Right atrium auricular region (tissue), 2 donors: ENCODE results near the gene MRI1. TPM values are rescaled to one million over a fixed set of nuclear protein-coding genes. Genes with fewer than 3 reads are reported as not detected.

Source experiments
- DNase-seq: peaks from one replicate; pipeline ENCODE4 v3.0.0-alpha.2; 2019; ENCODE audit warnings: low spot score
- H3K27ac ChIP-seq, 2 donors: fragments of 200-600 bp; sonication (generic); 1 replicate in 1 of 2; 2 replicates in 1 of 2; pipeline ENCODE4 v1.5.1; 2016 to 2019
- H3K27me3 ChIP-seq, 2 donors: fragments of 200-600 bp; sonication (generic); one replicate each; pipeline versions ENCODE4 v1.5.1 to v1.6.0; 2017 to 2019
- H3K36me3 ChIP-seq: fragments of 200-600 bp; sonication (generic); one replicate; pipeline ENCODE4 v1.5.1; 2016
- H3K4me1 ChIP-seq, 2 donors: fragments of 200-600 bp; sonication (generic); one replicate each; pipeline versions ENCODE4 v1.5.1 to v1.6.0; 2017 to 2019
- H3K4me3 ChIP-seq, 2 donors: fragments of 200-600 bp; sonication (generic); 1 replicate in 1 of 2; 2 replicates in 1 of 2; pipeline ENCODE4 v1.5.1; 2017 to 2019; ENCODE audit warnings: mild to moderate bottlenecking in 1 of 2, moderate library complexity in 1 of 2
- H3K9me3 ChIP-seq, 2 donors: fragments of 200-600 bp; sonication (generic); one replicate each; pipeline ENCODE4 v1.5.1; 2019
- total RNA-seq, 2 donors: library from RNA; depleted of rRNA; stranded (reverse); fragments of >200 nt; gene quantifications; one replicate each; pipeline ENCODE4 v1.1.0, GENCODE V29; 2016
- TF ChIP-seq, protein P1 (sequence below), 2 donors: fragments of 200-600 bp; sonication (generic); IDR thresholded peaks; one replicate each; pipeline ENCODE4 v1.5.1; 2019; ENCODE audit warnings: antibody characterized with exemption in 2 of 2

The MRI1 gene
- total RNA-seq, 2 donors from 2014 or later = 18.2 to 19.4 TPM

DNA sequence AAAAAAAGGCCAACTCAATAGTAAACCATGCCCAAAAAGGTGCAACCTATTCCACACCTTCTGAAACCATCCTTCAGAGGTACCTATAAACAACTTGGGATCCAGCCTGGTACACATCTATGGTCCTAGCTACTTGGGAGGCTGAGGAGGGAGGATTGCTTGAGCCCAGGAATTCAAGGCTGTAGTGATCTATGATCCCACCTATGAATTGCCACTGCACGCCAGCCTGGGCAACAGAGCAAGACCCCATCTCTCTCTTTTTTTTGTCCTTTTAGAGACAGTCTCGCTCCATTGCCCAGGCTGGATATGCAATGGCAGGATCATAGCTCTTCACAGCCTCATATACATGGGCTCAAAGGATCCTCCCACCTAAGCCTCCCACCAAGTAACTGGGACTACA lies 57.0 kb downstream of the MRI1 start:
- no peak for DNase-seq
- H3K4me1 ChIP-seq = peaks cover 0 to 11% of the 10 kb centered on the region in 2 donors
- no peaks in the 10 kb centered on the region for H3K27me3 ChIP-seq
- no peak overlapping the region for H3K4me3 ChIP-seq
- peaks cover 10% of the 10 kb centered on the region for H3K36me3 ChIP-seq
- TF ChIP-seq, protein P1, sequence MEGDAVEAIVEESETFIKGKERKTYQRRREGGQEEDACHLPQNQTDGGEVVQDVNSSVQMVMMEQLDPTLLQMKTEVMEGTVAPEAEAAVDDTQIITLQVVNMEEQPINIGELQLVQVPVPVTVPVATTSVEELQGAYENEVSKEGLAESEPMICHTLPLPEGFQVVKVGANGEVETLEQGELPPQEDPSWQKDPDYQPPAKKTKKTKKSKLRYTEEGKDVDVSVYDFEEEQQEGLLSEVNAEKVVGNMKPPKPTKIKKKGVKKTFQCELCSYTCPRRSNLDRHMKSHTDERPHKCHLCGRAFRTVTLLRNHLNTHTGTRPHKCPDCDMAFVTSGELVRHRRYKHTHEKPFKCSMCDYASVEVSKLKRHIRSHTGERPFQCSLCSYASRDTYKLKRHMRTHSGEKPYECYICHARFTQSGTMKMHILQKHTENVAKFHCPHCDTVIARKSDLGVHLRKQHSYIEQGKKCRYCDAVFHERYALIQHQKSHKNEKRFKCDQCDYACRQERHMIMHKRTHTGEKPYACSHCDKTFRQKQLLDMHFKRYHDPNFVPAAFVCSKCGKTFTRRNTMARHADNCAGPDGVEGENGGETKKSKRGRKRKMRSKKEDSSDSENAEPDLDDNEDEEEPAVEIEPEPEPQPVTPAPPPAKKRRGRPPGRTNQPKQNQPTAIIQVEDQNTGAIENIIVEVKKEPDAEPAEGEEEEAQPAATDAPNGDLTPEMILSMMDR (IDR thresholded peaks at IDR 0.05) = no peak
- no peaks in the 10 kb centered on the region for H3K9me3 ChIP-seq
- H3K27ac ChIP-seq = peak overlapping the region; percentile 42 to 43

DNA sequence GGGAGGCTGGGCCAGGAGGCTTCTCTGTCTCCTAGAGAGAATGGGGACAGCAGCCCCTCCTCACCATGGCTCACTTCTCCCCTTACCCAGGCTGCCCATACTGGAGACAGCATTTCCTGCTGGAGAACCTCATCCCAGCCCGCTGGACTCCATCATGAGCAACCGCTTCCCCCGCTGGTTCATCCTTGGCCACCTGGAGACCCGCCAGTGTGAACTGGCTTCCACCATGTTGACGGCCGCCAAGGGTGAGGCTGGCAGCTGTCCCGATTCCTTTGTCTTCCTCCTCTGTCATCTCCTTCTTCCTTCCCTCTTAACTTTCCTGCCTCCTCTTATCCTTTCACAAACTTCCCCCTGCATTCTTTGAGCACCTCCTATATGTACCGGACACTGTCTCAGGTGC lies 58.9 kb downstream of the MRI1 start:
- no peak for DNase-seq
- Histone ChIP-seq H3K4me1 (peaks cover 0 to under 1% of the 10 kb centered on the region in 2 donors), H3K4me3 (no peak overlapping the region), H3K27ac (peak overlapping the region; percentile 39 to 49), H3K36me3 (peaks cover 10% of the 10 kb centered on the region), H3K27me3 (no peaks in the 10 kb centered on the region), H3K9me3 (no peaks in the 10 kb centered on the region)
- TF ChIP-seq, protein P1 (IDR thresholded peaks at IDR 0.05) = no peak

Other genes starting within 250 kb of the MRI1 start
- 100 to 1,000 TPM; 272 to 304 TPM for gene C19orf53, start 9.9 kb downstream of the MRI1 start, total RNA-seq
- 1 to 10 TPM; 5.7 to 9.8 TPM for gene ZSWIM4, start 30.9 kb downstream of the MRI1 start, total RNA-seq
- not detected for gene NANOS3, start 112.6 kb downstream of the MRI1 start, total RNA-seq
- under 1 TPM; 0.28 to 0.70 TPM for gene BRME1, start 141.6 kb downstream of the MRI1 start, total RNA-seq
- 10 to 100 TPM; 16.1 to 22.6 TPM for gene CC2D1A, start 141.7 kb downstream of the MRI1 start, total RNA-seq
- 1 to 10 TPM in 1 of 2 donors, under 1 TPM in 1; 0.47 to 1.1 TPM for gene PODNL1, start 173.9 kb downstream of the MRI1 start, total RNA-seq
- 10 to 100 TPM; 10.6 to 12.2 TPM for gene DCAF15, start 188.0 kb downstream of the MRI1 start, total RNA-seq
- gene RFX1, start 241.8 kb downstream of the MRI1 start, total RNA-seq = 1 to 10 TPM; 3.2 to 5.2 TPM